Vagina (tissue), 2 donors: ENCODE results near the gene ZNF74. TPM values are rescaled to one million over a fixed set of nuclear protein-coding genes. Genes with fewer than 3 reads are reported as not detected.

Experiments
- DNase-seq, 2 donors: peaks; one replicate each; pipeline ENCODE4 v3.0.0-alpha.2; 2017; ENCODE audit errors: extremely low spot score in 2 of 2
- H3K27ac ChIP-seq: fragments of 200-600 bp; sonication (generic); one replicate; pipeline ENCODE4 v1.5.1; 2019
- H3K27me3 ChIP-seq: fragments of 200-600 bp; sonication (generic); one replicate; pipeline ENCODE4 v1.5.1; 2019
- H3K36me3 ChIP-seq, 2 donors: fragments of 200-600 bp; sonication (generic); one replicate each; pipeline ENCODE4 v1.5.1; 2017 to 2019
- H3K4me1 ChIP-seq: fragments of 200-600 bp; sonication (generic); one replicate; pipeline ENCODE4 v1.5.1; 2019
- H3K4me3 ChIP-seq, 2 donors: fragments of 200-600 bp; sonication (generic); 1 replicate in 1 of 2; 2 replicates in 1 of 2; pipeline ENCODE4 v1.5.1; 2016 to 2019
- H3K9me3 ChIP-seq: fragments of 200-600 bp; sonication (generic); one replicate; pipeline ENCODE4 v1.5.1; 2019
- POLR2A ChIP-seq, 2 donors: fragments of 450-650 bp; IDR thresholded peaks; one replicate each; pipeline ENCODE4 v1.6.1; 2017; ENCODE audit warnings: antibody characterized with exemption in 2 of 2, mild to moderate bottlenecking in 2 of 2, moderate library complexity in 2 of 2
- POLR2AphosphoS5 ChIP-seq, 2 donors: sonication (generic); formaldehyde crosslinking; IDR thresholded peaks; one replicate each; pipeline ENCODE4 v1.9.0; 2017; ENCODE audit warnings: antibody characterized with exemption in 2 of 2, mild to moderate bottlenecking in 2 of 2, low read depth in 1 of 2; ENCODE audit not compliant: insufficient read depth in 1 of 2
- intact Hi-C: fragments of 100-400 bp; cut with DNase I; formaldehyde crosslinking; loops from one replicate; pipeline ENCODE4 v1.15.1; 2023
- total RNA-seq: library from RNA; depleted of rRNA; stranded (reverse); fragments of >200 nt; gene quantifications from one replicate; pipeline ENCODE4 v1.2.3, GENCODE V29; 2016
- TF ChIP-seq, protein P1 (sequence below), 3 experiments: fragments of 450-650 bp in 2 of 3; fragments of 200-600 bp in 1 of 3; sonication (generic) in 1 of 3; IDR thresholded peaks; one replicate each; pipeline ENCODE4 v1.5.1; 2017 to 2019; ENCODE audit warnings: antibody characterized with exemption in 3 of 3, mild to moderate bottlenecking in 2 of 3, moderate library complexity in 2 of 3

The ZNF74 gene
- total RNA-seq, 1 donor from 2014 or later = 11.0 TPM

DNA sequence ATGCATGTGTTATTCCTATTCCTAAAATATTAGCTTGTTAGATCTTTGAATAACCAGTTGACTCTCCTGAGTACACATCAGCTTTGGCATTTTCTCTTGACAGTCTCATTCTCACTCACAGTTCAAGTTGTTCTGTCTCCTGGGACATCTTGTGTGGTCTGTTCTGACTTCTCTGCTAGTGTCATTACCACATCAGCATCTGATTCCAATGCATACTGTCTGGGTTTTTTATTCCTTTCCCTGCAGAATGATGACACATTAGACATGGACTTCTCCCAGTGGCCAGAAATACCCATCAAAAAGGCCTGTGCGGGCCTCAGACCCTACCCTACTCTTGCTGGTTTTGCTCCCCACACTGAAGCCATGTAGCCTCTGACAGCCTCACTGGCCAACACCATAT lies 2.7 kb downstream of the ZNF74 start:
- TF ChIP-seq POLR2A (IDR thresholded peaks at IDR 0.05) (no peak), POLR2AphosphoS5 (IDR thresholded peaks at IDR 0.05; ENCODE audit: insufficient read depth in 1 of 2, low read depth in 1 of 2) (no peak)
- TF ChIP-seq, protein P1, sequence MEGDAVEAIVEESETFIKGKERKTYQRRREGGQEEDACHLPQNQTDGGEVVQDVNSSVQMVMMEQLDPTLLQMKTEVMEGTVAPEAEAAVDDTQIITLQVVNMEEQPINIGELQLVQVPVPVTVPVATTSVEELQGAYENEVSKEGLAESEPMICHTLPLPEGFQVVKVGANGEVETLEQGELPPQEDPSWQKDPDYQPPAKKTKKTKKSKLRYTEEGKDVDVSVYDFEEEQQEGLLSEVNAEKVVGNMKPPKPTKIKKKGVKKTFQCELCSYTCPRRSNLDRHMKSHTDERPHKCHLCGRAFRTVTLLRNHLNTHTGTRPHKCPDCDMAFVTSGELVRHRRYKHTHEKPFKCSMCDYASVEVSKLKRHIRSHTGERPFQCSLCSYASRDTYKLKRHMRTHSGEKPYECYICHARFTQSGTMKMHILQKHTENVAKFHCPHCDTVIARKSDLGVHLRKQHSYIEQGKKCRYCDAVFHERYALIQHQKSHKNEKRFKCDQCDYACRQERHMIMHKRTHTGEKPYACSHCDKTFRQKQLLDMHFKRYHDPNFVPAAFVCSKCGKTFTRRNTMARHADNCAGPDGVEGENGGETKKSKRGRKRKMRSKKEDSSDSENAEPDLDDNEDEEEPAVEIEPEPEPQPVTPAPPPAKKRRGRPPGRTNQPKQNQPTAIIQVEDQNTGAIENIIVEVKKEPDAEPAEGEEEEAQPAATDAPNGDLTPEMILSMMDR (IDR thresholded peaks at IDR 0.05) = no peak
- intact Hi-C loops = loop anchor here (1.0 kb wide), 1 partner anchor 21 kb away; no protein-coding TSS in a partner anchor
- H3K4me3 ChIP-seq = no peak overlapping the region
- H3K4me1 ChIP-seq = peaks cover 30% of the 10 kb centered on the region
- H3K9me3 ChIP-seq = no peaks in the 10 kb centered on the region
- H3K36me3 ChIP-seq = no peaks in the 10 kb centered on the region
- H3K27me3 ChIP-seq = no peaks in the 10 kb centered on the region
- peak; percentile 31 to 52 for DNase-seq
- no peak overlapping the region for H3K27ac ChIP-seq

DNA sequence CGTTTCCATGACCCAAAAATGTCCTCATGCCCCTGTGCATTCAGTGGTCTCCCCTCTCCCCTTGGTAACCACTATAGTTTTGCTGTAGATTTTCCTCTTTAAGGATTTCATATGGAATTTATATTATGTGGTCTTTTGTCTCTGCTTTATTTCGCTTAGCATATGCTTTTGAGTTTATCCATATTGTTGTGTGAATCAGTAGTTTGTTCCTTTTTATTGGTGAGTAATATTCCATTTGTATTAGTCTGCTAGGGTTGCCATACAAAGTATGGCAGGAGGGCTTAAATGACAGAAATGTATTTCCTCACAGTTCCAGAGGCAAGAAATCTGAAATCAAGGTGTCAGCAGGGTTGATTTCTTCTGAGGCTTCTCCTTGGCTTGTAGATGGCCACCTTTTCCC lies 3.5 kb downstream of the ZNF74 start:
- no peak overlapping the region for H3K27ac ChIP-seq
- intact Hi-C loops = loop anchor here (1.0 kb wide), 1 partner anchor 20 kb away; no protein-coding TSS in a partner anchor
- no peaks in the 10 kb centered on the region for H3K9me3 ChIP-seq
- H3K27me3 ChIP-seq = no peaks in the 10 kb centered on the region
- no peak overlapping the region for H3K4me3 ChIP-seq
- TF ChIP-seq POLR2A (IDR thresholded peaks at IDR 0.05) = no peak
- no peak for DNase-seq
- H3K36me3 ChIP-seq = no peaks in the 10 kb centered on the region
- H3K4me1 ChIP-seq = peaks cover 30% of the 10 kb centered on the region

DNA sequence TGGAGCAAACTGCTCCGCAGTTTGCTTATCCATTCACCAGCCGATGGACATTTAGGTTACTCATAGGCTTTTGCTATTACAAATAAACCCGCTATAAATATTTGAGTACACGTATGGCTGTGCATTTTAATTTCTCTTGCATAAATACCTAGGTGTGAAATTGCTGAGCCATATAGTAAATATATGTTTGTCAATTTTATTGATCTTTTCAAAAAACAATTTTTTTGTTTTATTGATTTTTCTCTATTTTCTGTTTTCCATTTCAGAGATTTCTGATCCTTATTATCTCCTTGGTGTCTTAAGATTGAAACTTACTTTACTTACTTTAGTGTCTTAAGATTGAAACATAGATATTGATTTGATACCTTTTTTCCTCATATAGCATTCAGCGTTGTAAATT lies 4.5 kb downstream of the ZNF74 start:
- TF ChIP-seq, protein P1 (IDR thresholded peaks at IDR 0.05) = no peak
- no peak for TF ChIP-seq POLR2AphosphoS5 (IDR thresholded peaks at IDR 0.05; ENCODE audit: insufficient read depth in 1 of 2, low read depth in 1 of 2)
- TF ChIP-seq POLR2A (IDR thresholded peaks at IDR 0.05) = no peak
- no peaks in the 10 kb centered on the region for H3K9me3 ChIP-seq
- intact Hi-C loops = no loop called here
- H3K4me3 ChIP-seq = no peak overlapping the region
- no peaks in the 10 kb centered on the region for H3K27me3 ChIP-seq
- peaks cover 29% of the 10 kb centered on the region for H3K4me1 ChIP-seq
- no peaks in the 10 kb centered on the region for H3K36me3 ChIP-seq
- DNase-seq = peak in 1 of 2 donors; percentile 5
- no peak overlapping the region for H3K27ac ChIP-seq

DNA sequence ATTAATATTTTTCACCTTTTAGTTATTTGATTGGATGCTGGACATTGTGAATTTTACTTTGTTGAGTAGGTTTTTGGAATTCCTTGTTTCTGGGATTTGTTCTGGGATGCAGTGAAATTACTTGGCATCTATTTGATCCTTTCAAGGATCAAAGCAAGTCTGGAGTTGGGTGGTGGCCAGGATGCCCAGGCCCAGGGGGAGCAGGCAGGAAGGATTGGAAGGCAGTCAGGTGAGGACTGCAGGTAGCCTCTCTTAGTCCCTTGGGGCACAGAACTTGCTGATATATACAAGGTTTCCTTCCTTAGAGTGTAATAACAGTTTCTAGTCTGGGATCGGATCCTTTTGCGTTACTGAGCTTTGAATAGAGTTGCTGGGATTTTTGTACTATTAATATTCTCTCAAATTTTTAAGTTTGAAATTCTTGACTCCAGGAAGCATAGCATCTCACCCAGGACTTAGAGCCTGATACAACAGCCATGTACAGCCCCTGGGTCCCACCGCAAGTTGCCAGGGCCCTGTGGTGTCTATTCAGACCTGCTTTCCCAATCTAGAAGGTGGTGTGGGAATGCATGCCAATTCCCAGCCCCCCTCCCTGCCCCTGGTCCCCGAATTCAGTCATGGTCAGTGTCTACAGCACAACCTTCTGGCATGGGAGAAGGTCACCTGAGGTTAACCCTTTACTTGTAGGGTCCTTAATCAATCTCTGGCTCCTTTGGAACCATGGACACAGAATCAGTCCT lies 6.1 kb downstream of the ZNF74 start:
- Histone ChIP-seq H3K4me3 (no peak overlapping the region), H3K27me3 (no peaks in the 10 kb centered on the region), H3K9me3 (no peaks in the 10 kb centered on the region), H3K4me1 (peaks cover 18% of the 10 kb centered on the region), H3K36me3 (peaks cover 0 to 8% of the 10 kb centered on the region in 2 donors), H3K27ac (no peak overlapping the region)
- intact Hi-C loops = loop anchor here (10.0 kb wide), 1 partner anchor 65 kb away; no protein-coding TSS in a partner anchor
- peak in 1 of 2 donors; percentile 58 for DNase-seq
- TF ChIP-seq, protein P1 (IDR thresholded peaks at IDR 0.05) = no peak
- TF ChIP-seq POLR2AphosphoS5 (IDR thresholded peaks at IDR 0.05; ENCODE audit: insufficient read depth in 1 of 2, low read depth in 1 of 2) (no peak), POLR2A (IDR thresholded peaks at IDR 0.05) (no peak)

GRCh38 chr22:20400606-20401375 lies 6.8 kb downstream of the ZNF74 start:
- Histone ChIP-seq H3K4me1 (peaks cover 10% of the 10 kb centered on the region), H3K27me3 (no peaks in the 10 kb centered on the region), H3K4me3 (no peak overlapping the region), H3K36me3 (peaks cover 0 to 15% of the 10 kb centered on the region in 2 donors), H3K9me3 (no peaks in the 10 kb centered on the region), H3K27ac (no peak overlapping the region)
- intact Hi-C loops = loop anchor here (10.0 kb wide), 1 partner anchor 64 kb away; no protein-coding TSS in a partner anchor
- peak in 1 of 2 donors; percentile 74 for DNase-seq
- TF ChIP-seq POLR2A (IDR thresholded peaks at IDR 0.05) (no peak), POLR2AphosphoS5 (IDR thresholded peaks at IDR 0.05; ENCODE audit: insufficient read depth in 1 of 2, low read depth in 1 of 2) (no peak)
- TF ChIP-seq, protein P1 (IDR thresholded peaks at IDR 0.05) = no peak
